SK-N-SH (cell line): ENCODE data around the gene HOXA10. TPM values are rescaled to one million over a fixed set of nuclear protein-coding genes. Genes with fewer than 3 reads are reported as not detected.

Source experiments
- CTCF ChIA-PET: fragments of 300-600, 350-600 bp; formaldehyde crosslinking; extraction: SDS; loops from one replicate; lab custom pipeline; 2021; lab: Yijun Ruan, JAX
- POLR2A ChIA-PET: fragments of 350-600 bp; sonication (Branson Sonifier 250); formaldehyde crosslinking; extraction: SDS; loops from one replicate; lab custom pipeline; 2020; ENCODE audit warnings: antibody characterized with exemption, inconsistent platforms; lab: Yijun Ruan, JAX
- DNase-seq: peaks from one replicate; pipeline ENCODE4 v3.0.0; 2012
- H2AFZ ChIP-seq: fragments of 200-600 bp; sonication (generic); 2 replicates; pipeline ENCODE4 v1.8.1; 2016; ENCODE audit warnings: antibody characterized with exemption, mild to moderate bottlenecking, low read depth
- H3F3A ChIP-seq: fragments of 200-600 bp; sonication (generic); replicated peaks from 2 replicates; pipeline ENCODE3; 2016; ENCODE audit warnings: antibody characterized with exemption, mild to moderate bottlenecking; ENCODE audit not compliant: insufficient read depth
- H3K27ac ChIP-seq, 2 experiments: fragments of 200-500 bp in 1 of 2; fragments of 200-600 bp in 1 of 2; sonication (Bioruptor generic) in 1 of 2; sonication (generic), shearing (Covaris generic) in 1 of 2; 2 replicates each; pipeline versions ENCODE4 v1.5.1 to v1.6.1; 2014 to 2016; ENCODE audit warnings: low read depth in 2 of 2, inconsistent platforms in 1 of 2, low read length in 1 of 2, mild to moderate bottlenecking in 1 of 2, mixed read lengths in 1 of 2
- H3K27me3 ChIP-seq: fragments of 200-600 bp; sonication (generic), shearing (Covaris generic); 2 replicates; pipeline ENCODE4 v1.6.1; 2016; ENCODE audit warnings: mixed run types; ENCODE audit not compliant: insufficient read depth
- H3K36me3 ChIP-seq, 2 experiments: fragments of 200-500 bp in 1 of 2; fragments of 200-600 bp in 1 of 2; sonication (Bioruptor generic) in 1 of 2; sonication (generic) in 1 of 2; replicated peaks in 1 of 2; 2 replicates each; pipeline versions ENCODE3 to v1.5.1; 2014 to 2016; ENCODE audit warnings: low read length in 1 of 2, mild to moderate bottlenecking in 1 of 2; ENCODE audit not compliant: insufficient read depth in 2 of 2, control insufficient read depth in 1 of 2
- H3K4me1 ChIP-seq, 2 experiments: fragments of 200-500 bp in 1 of 2; fragments of 200-600 bp in 1 of 2; sonication (Bioruptor generic) in 1 of 2; sonication (generic), shearing (Covaris generic) in 1 of 2; 2 replicates each; pipeline versions ENCODE4 v1.5.1 to v1.6.1; 2014 to 2016; ENCODE audit warnings: low read depth in 1 of 2, low read length in 1 of 2, mixed run types in 1 of 2; ENCODE audit not compliant: insufficient read depth in 2 of 2, control insufficient read depth in 1 of 2
- H3K4me2 ChIP-seq: fragments of 200-600 bp; sonication (generic), shearing (Covaris generic); 2 replicates; pipeline ENCODE4 v1.6.1; 2017; ENCODE audit warnings: mixed run types
- H3K4me3 ChIP-seq, 2 experiments: fragments of 200-500 bp in 1 of 2; fragments of 200-600 bp in 1 of 2; sonication (Bioruptor generic) in 1 of 2; sonication (generic), shearing (Covaris generic) in 1 of 2; 2 replicates each; pipeline versions ENCODE4 v1.5.1 to v1.8.1; 2014 to 2016; ENCODE audit warnings: low read depth in 2 of 2, inconsistent platforms in 1 of 2, low read length in 1 of 2, mild to moderate bottlenecking in 1 of 2, mixed read lengths in 1 of 2, moderate library complexity in 1 of 2
- H3K79me2 ChIP-seq: fragments of 200-600 bp; sonication (generic); 2 replicates; pipeline ENCODE4 v1.8.1; 2017; ENCODE audit warnings: mild to moderate bottlenecking; ENCODE audit not compliant: insufficient read depth
- H3K9ac ChIP-seq: fragments of 200-600 bp; sonication (generic); 2 replicates; pipeline ENCODE4 v1.6.1; 2017; ENCODE audit warnings: mixed run types
- H3K9me2 ChIP-seq: fragments of 200-600 bp; sonication (generic); 2 replicates; pipeline ENCODE4 v1.6.1; 2017; ENCODE audit warnings: mixed run types
- H3K9me3 ChIP-seq: fragments of 200-600 bp; sonication (generic); 2 replicates; pipeline ENCODE4 v1.6.1; 2017; ENCODE audit warnings: mixed run types, mild to moderate bottlenecking, moderate library complexity
- H4K20me1 ChIP-seq: fragments of 200-600 bp; sonication (generic); 2 replicates; pipeline ENCODE4 v1.6.1; 2017; ENCODE audit warnings: mild to moderate bottlenecking, mixed run types; ENCODE audit not compliant: insufficient read depth
- CHD2 ChIP-seq: fragments of 150-350 bp; IDR thresholded peaks from 2 replicates; pipeline ENCODE4 v1.6.1; 2018; ENCODE audit warnings: low read length; ENCODE audit not compliant: partially characterized antibody
- ELF1 ChIP-seq: IDR thresholded peaks from 2 replicates; pipeline ENCODE4 v1.4.0; 2012
- EZH2phosphoT487 ChIP-seq: fragments of 200-600 bp; sonication (generic); IDR thresholded peaks from 2 replicates; pipeline ENCODE4 v1.6.1; 2017; ENCODE audit warnings: low read depth, mixed run types, mild to moderate bottlenecking, antibody characterized with exemption, moderate library complexity, borderline replicate concordance
- GATA2 ChIP-seq: sonication (generic); formaldehyde crosslinking; IDR thresholded peaks from 2 replicates; pipeline ENCODE4 v1.5.0; 2020; ENCODE audit warnings: mild to moderate bottlenecking, missing genetic modification reagents
- IRF3 ChIP-seq: fragments of 150-350 bp; IDR thresholded peaks from 2 replicates; pipeline ENCODE4 v1.6.1; 2016; ENCODE audit warnings: mild to moderate bottlenecking, low read depth, low read length
- MEF2A ChIP-seq: IDR thresholded peaks from 2 replicates; pipeline ENCODE4 v1.4.0; 2012; ENCODE audit warnings: low read depth, borderline replicate concordance
- MXI1 ChIP-seq: IDR thresholded peaks from 2 replicates; pipeline ENCODE4 v1.6.1; 2012; ENCODE audit warnings: mild to moderate bottlenecking, low read depth, low read length, improper control_type of control experiment
- PBX3 ChIP-seq: IDR thresholded peaks from 2 replicates; pipeline ENCODE4; 2012
- POLR2AphosphoS5 ChIP-seq: IDR thresholded peaks from 2 replicates; pipeline ENCODE4 v1.6.1; 2012; ENCODE audit warnings: low read depth, low read length
- RAD21 ChIP-seq: IDR thresholded peaks from 2 replicates; pipeline ENCODE4 v1.6.1; 2012; ENCODE audit warnings: mild to moderate bottlenecking, low read length
- RCOR1 ChIP-seq: fragments of 150-350 bp; IDR thresholded peaks from 2 replicates; pipeline ENCODE4 v1.6.1; 2017; ENCODE audit warnings: antibody characterized with exemption, low read length
- RXRA ChIP-seq: IDR thresholded peaks from 2 replicates; pipeline ENCODE4 v1.4.0; 2012; ENCODE audit warnings: low read depth, mild to moderate bottlenecking, borderline replicate concordance
- SIN3A ChIP-seq: IDR thresholded peaks from 2 replicates; pipeline ENCODE4 v1.6.1; 2012; ENCODE audit warnings: low read depth, mild to moderate bottlenecking, low read length, moderate library complexity, borderline replicate concordance
- WGBS: methylation state at CpG from one replicate; pipeline ENCODE4 v1.1.6; 2017; ENCODE audit warnings: low lambda C conversion rate; 5-methylcytosine and 5-hydroxymethylcytosine counted together
- polyA plus RNA-seq, 3 experiments: library from polyadenylated mRNA; depleted of rRNA; stranded (reverse); fragments of >200 nt; gene quantifications; 2 replicates each; pipeline ENCODE4 v1.2.3, GENCODE V29; 2012

The HOXA10 gene
- polyA plus RNA-seq, 1 of the 3 experiments (the other 2 are of a cell fraction) = not detected

DNA sequence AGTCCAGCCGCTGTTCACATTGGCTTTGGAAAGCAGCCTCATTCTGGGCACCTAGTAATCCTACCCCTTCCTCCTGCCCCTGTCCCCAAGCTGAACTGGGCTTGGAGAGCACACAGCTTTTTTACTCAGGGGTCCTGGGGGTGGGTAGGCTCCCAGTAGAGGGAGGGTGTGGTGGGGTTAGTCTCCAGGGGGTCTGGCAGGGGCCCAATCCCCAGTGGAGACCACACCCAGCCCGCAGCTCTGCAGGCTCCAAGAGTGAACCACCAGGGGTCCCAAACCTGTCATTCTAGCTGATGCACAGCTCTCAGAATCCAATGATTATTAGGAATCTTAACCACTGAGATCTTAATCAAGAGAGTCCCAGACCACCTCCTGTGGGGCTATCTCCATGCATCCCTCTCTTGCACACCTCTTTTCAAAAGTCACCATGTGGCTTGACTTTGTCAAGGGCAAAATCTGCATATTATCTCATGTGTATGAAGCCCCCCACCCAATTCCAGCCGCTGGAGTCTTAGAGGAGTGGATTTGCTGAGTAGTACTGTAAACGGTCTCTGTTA, 8.2 kb upstream of the HOXA10 start:
- no peak overlapping the region for H3K27ac ChIP-seq
- no peaks in the 10 kb centered on the region for H3K36me3 ChIP-seq
- CTCF ChIA-PET = interaction anchor here (0.7 to 6.8 kb wide), 15 partner anchors 8 to 1327 kb away, joined by 3 to 70 read pairs (median 7); partner anchors contain the start of genes HOXA10 and HOXA5
- no peak overlapping the region for H3K9ac ChIP-seq
- peaks cover 12% of the 10 kb centered on the region; the same call in 1 of the 2 replicates for H4K20me1 ChIP-seq
- WGBS = 9% methylated on average over 4 of the region's 4 CpGs
- H3K27me3 ChIP-seq = peaks cover 97% of the 10 kb centered on the region
- TF ChIP-seq IRF3 (no peak), RCOR1 (no peak), CHD2 (no peak), PBX3 (no peak), MXI1 (no peak), POLR2AphosphoS5 (no peak), MEF2A (no peak), GATA2 (CRISPR knock-in tag) (no peak), RXRA (no peak), SIN3A (no peak), EZH2phosphoT487 (no peak), ELF1 (no peak), RAD21 (no peak)
- no peaks in the 10 kb centered on the region for H3K9me2 ChIP-seq
- no peak for DNase-seq
- no peaks in the 10 kb centered on the region for H3K79me2 ChIP-seq
- peaks cover 4 to 10% of the 10 kb centered on the region in 2 experiments; a peak in 1 of 4 replicates for H3K4me1 ChIP-seq
- peaks cover 11% of the 10 kb centered on the region for H3F3A ChIP-seq
- POLR2A ChIA-PET = no interaction called here
- no peak overlapping the region for H3K4me3 ChIP-seq
- H2AFZ ChIP-seq = no peak overlapping the region
- no peaks in the 10 kb centered on the region for H3K9me3 ChIP-seq
- no peak overlapping the region for H3K4me2 ChIP-seq

- no peaks in the 10 kb centered on the region for H3K79me2 ChIP-seq
- H3K4me3 ChIP-seq = no peak overlapping the region
- no peak for DNase-seq
- no peak overlapping the region for H3K4me2 ChIP-seq
- no peak overlapping the region for H2AFZ ChIP-seq
- H3K27me3 ChIP-seq = peaks cover 97% of the 10 kb centered on the region
- H4K20me1 ChIP-seq = peaks cover 9% of the 10 kb centered on the region; the same call in 1 of the 2 replicates
- ChIA-PET CTCF (interaction anchor here (0.7 to 6.8 kb wide), 11 partner anchors 8 to 1289 kb away, joined by 3 to 70 read pairs (median 9); partner anchors contain the start of genes HOXA10 and HOXA5), POLR2A (no interaction called here)
- H3K36me3 ChIP-seq = no peaks in the 10 kb centered on the region
- H3K9me3 ChIP-seq = no peaks in the 10 kb centered on the region
- peaks cover 4 to 10% of the 10 kb centered on the region in 2 experiments; a peak in 1 of 4 replicates for H3K4me1 ChIP-seq
- H3F3A ChIP-seq = peaks cover 7% of the 10 kb centered on the region
- no peaks in the 10 kb centered on the region for H3K9me2 ChIP-seq
- TF ChIP-seq GATA2 (CRISPR knock-in tag) = no peak
- 32% methylated on average over 4 of the region's 4 CpGs for WGBS
- no peak overlapping the region for H3K27ac ChIP-seq
- H3K9ac ChIP-seq = no peak overlapping the region
Observed at GRCh38 chr7:27181795-27182275, 7.7 kb upstream of the HOXA10 start.
